Activated T-cell treated with anti-CD3 and anti-CD28 coated beads for 4 hours (primary cell): ENCODE data around the gene PDE6A.
"Not testable (repeated sequence)": the region's sequence is repeated elsewhere in the genome, so short reads cannot be mapped to it uniquely, and the experiment has no call there.

ENCODE experiments used
- DNase-seq: peaks from one replicate; pipeline ENCODE4 v3.0.0-alpha.2; 2020

PDE6A gene

DNA sequence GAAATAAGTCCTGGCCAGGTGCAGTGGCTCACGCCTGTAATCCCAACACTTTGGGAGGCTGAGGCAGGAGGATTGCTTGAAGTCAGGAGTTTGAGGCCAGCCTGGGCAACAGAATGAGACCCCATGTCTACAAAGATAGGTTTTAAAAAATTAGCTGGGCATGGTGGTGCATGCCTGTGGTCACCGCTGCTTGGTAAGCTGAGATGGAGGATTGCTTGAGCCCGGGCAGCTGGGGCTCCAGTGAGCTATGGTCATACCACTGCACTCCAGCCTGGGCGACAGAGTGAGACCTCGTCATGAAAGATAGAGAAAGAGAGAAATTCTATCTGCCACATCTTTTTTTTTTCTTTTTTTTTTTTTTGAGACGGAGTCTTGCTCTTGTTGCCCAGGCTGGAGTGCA is 86.1 kb downstream of the PDE6A start:
- not testable (repeated sequence) for DNase-seq

DNA sequence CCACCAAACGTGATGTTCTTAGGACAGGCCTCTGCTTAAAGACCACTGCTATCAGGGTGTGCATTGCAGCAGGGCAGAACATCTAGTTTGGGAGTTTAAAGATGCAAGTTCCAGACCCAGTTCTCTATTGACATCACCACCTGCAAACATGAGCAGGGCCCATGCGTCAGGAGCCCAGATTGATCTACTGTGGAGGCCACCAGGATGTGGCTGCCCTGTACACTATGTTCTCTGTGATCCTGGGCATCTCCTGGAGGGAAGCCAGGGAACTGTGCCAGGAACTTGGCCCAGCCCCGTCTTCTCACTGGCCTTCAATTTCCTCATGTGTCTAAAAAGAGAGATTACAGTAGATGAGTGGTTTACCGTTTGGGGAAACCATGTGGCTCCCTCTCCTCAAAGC is 87.1 kb downstream of the PDE6A start:
- no peak for DNase-seq

DNA sequence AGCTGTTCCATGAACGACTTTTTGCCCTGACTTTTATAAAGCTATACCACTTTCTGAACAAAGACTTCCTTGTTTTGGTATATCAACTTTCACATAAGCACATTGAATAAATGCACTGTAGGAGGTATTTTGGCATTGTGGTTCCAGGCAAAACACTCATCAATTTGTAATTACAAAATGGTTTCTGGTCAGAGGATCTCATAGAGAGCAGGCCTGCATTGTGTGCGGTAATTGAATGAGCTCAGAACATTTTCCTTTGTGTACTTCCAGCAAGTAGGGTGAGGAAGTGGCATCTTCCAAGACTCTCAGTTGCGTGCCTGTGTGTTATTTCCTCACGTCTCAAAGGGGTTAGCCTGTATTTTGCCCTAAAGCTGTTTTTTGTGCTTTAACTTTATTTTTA is 89.2 kb downstream of the PDE6A start:
- DNase-seq = no peak

DNA sequence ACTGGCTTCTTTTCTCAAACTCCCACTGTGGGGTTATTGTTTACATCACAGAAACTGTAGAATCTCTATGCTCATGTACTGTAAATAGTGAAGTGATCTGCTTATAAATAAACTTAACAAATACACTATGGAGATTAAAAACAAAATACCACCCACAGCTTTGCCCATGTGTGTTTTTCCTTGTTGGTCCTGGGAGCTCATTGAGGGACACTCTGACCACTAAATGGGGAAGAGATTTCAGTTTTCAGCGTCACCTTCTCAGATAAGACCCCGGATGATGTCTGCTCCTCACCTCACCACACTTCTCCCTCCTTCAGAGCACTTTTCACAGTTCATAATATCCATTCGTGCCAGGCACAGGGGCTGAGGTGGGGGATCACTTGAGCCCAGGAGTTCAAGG is 89.7 kb downstream of the PDE6A start:
- DNase-seq = no peak

DNA sequence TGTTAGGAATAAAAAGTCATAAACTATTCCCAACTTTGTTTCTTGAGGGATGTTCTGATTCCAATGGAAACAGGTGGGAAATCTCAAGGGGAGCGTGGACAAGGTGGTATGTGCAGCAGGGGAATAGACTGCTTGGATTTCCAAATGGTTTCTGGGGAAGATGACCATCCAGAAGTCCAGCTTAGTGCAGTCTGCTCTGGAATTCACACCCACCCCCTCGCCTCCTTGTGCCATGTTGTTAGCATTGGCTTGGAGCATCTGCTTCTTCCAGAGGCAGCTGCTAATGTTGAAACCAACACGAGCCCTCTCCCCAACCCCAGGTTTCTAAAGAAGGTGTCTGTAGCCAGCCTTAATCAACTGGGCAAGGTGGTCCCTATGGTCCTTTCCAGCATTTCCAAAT is 90.9 kb downstream of the PDE6A start:
- DNase-seq = no peak

DNA sequence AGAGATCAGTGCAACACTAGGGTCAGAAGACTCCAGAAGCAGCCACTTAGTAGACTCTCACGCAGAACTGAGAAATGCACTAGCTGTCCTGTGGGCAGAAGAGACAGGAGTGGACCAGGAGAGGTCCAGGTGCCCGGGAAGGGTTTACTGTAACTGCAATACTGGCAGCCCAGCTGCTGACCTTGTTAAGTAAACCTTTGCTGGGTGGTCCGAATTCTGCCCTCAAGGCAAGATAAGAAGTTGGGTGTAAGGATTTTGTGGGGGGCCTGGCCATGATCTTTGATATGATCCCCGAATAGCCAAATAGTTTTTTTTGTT is 91.3 kb downstream of the PDE6A start:
- no peak for DNase-seq

DNA sequence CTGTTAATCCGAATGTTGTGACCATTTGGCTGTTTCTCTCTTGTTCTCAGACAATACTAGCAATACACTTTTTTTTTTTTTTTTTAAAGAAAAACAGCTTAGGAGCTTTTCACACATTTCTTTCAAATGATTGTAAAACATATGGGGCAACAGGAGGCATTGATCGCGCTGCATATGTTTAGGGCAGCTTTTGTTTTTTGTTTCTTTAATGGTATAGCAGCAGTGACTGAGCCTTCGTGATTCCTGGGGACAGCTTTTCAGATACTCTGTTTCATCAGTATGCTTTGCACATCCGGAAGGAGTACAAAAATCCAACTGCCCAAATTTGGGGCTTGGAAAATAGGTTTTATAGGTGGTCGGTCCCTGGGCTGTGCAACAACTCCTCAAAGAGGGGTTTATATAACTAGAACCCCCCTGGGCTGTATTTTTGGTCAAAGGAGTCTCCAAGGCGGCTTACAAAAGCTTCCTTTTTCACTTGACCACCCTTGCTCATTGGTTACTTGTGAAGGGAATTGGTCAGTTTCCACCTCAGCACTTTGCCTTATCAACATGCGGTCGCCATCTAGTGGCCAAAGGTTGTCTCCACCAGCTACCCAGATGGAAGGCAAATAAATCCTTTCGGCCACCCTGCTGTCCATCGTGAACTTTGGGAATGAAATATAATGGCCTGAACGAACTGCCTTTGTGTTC is 91.8 kb downstream of the PDE6A start:
- DNase-seq = peak; percentile 27

DNA sequence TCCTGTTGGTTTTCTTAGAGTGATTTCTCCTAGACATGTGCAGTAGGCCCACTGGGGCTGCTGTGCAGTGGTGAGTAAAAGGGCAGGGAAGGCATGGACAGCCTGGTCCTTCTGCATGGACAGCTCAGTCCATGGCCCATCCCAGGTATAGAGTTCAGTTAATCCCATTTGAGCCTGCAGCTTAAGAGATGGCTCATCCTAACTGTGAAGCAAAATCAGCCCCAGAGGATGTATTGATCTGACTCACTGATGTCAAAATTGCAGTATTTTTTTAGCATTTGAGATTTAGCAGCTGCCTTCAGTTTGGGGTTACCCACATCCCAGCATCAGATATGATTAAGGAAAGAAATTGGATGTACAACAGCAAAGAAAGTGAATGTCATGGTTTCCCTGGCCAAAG is 93.4 kb downstream of the PDE6A start:
- no peak for DNase-seq

DNA sequence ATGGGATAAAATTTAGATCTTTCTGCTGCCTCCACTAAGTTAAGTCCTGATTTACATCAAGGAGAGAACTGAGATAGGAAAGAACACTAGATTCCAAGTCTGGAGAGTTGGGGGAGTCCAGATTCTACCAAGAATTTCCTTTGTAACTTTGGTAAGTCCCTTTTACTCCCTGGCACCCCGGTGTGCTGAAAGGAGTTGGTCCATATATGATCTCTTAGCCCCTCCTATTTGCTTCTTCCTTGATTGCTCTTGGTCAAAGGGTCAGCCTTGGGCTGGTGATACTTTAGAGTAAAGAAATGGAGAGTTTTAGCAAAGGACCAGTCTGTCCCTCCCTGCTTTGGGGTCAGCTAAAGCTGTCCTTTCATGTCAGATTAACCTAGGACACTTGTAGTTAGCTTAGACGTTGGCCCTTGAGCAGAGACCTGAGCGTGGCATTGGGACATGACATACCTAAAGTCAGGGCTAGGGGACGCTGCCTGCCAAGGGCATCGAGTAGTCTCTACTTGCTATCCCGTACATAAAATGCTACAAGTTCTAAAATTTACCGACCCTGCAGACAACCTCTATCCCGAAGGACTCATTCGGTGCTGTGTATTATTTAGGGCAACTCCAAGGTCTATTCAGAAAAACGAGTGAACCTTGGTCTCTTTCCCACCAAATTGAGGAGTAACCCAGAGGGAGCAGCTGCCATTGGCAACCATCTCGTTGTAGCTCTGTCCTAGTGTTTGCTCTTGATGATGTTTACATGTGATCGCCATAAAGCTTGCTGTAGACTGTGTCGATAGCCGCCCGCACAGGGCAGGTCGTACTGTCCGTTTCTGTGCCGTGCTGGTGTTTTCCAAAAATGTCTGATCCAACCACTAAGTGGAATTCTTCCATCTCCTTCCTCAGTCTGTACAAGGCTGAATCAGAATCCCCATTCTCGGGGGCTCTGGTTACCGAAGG is 94.4 kb downstream of the PDE6A start:
- no peak for DNase-seq

DNA sequence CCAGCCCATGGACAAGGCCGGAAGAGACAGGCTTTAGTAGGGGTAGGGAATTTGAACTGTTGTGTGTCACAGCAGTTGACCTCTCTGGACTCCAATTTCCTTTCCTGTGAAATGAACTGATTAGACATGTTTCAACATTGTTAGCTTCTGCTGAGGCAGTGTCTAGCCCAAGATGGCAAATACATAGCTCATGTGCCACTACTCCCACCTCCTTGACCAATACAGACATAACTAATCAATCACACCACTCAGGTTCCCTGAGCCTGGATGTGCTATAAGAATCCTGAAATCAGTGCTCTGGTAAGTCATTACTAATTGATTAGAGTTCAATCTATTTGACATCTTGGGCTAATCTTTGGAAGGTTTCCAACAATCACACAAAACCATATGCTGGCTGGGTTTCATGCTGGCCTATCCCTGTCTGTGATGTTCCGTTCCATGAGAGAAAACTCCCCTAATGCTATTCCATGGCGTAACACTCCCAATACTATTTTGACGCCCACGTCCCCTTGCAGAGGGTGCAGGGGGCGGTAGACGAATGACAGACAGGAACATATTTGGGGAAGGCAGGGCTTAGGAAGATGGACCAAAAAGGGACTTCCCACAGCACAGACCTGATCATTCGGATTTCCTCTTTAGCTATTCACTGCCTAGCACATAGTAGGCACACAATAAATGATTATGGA is 95.2 kb downstream of the PDE6A start:
- DNase-seq = no peak

DNA sequence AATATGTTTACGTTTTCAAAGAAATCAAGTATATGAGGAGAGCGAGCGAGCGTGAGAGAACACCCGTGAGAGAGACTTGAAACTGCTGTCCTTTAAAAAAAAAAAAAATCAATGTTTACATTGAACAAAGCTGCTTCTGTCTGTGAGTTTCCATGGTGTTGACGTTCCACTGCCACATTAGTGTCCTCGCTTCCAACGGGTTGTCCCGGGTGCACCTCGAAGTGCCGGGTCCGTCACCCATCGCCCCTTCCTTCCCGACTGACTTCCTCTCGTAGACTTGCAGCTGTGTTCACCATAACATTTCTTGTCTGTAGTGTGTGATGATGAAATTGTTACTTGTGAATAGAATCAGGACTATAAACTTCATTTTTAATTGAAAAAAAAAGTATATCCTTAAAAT is 97.0 kb downstream of the PDE6A start:
- no peak for DNase-seq

DNA sequence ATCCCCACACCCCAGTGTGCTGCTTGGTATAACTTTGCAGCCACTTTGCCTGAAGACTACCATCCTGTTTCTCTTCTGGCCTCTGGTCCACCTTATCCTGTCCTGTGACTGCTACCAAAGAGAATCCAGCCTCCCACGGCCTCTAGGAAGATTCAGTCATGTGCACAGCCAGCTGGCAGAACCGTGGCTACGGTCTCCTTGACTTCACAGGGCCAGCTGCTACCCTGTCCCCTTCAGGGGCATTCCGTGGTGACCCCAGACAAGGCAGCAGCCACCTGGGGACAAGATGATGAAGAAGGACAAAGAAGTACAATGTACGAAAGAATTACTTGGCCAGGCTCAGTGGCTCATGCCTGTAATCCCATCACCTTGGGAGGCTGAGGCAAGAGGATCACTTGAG is 98.6 kb downstream of the PDE6A start:
- DNase-seq = no peak

DNA sequence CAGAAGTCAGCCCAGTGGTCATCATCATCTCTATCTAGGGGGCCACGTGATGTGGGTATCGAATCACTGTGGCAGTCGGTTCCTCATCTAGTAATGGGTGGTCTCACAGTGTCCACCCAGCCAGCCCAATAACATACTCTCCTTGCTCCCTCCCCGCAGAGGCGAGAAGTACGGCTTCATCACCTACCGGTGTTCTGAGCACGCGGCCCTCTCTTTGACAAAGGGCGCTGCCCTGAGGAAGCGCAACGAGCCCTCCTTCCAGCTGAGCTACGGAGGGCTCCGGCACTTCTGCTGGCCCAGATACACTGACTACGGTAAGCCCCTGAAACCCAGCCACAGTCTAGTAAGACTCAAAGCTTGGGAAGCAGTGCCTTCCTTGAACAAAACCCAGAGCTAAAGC is 99.0 kb downstream of the PDE6A start:
- DNase-seq = no peak

DNA sequence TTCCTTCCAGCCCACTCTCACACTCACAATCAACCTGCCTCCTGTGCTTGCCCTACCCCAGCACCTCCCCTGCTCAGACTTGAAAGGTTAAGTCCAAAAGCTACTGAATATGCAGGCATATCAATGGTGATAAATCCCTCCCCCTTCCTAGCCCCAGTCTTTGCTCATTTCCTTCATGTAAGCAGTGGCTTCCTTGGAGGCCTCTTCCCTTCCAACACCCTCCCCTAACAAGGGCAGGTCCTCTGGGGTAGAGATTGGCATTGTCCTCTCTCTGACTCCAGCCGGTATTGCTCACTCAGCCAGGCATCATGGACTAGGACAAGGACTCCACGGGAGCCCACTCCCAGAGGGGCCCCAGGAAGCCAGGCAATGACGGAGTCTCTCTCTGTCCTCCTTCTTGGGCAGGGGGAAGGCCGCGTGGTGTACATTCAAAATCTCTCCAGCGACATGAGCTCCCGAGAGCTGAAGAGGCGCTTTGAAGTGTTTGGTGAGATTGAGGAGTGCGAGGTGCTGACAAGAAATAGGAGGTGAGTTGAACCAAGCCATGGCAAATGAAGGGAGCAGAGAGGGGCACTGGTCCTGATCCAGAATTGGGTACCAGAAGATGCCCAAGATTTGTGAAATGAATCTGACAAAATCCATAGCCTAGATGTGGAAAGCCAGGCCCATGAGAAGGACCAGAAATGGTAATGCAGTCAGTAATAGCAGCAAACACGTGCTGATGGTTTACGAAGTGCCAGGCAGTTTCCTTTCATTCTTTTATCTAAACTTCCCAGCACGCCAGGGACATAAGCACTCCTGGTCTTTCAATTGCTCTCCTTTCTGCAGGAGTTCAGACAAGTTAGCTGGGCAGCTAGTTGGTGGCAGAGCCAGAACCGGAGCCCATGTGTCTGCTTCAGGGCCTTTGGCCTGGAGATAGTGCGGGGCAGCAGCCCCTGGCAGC is 102.5 kb downstream of the PDE6A start:
- no peak for DNase-seq

DNA sequence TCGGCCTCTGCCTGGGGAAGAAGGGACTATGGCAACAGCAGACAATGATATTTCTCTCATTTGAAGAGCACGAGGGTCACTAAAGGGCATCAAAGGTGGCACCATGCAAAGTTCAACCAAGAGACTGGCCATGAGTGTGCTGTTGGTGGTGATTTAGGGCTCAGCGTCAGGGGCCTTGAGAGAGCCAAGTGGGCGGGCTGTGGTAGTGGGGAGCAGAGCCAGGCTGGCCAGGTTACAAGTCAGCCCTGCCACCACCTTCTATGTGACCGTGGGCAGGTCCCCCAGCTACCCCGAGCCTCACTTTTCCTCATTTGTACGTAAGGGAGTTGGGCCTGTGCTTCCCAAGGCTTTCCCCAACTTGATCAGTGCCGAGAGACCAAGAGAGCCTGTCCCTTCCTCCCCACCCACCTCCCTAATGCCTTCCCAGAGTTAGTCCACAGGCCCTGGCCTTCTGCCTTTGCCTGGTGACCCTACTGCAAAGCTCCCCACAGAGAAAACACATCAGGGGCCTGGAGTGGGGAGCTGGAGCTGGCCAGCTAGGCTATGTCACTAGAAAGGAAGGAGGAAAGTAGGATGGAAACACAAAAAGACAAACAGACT is 104.3 kb downstream of the PDE6A start:
- DNase-seq = no peak

DNA sequence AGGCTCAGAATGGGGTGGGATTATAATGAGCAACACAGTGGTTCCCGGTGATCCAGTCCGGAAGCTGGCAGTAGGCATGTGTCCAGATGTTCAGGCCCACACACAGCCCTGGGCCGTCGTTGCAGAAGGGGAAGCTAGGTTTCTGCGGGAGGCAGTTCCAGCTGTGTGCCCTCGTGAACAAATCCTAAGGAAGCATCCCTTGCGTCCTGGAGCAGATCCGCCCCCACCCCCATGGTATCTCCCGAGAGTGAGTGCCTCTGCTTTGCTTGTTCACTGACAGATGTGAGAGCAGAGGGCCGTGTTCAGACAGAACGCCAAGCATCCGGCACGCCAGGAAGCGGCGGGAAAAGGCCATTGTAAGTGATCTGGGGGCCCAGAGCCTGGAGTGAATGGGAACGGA is 104.8 kb downstream of the PDE6A start:
- DNase-seq = no peak

DNA sequence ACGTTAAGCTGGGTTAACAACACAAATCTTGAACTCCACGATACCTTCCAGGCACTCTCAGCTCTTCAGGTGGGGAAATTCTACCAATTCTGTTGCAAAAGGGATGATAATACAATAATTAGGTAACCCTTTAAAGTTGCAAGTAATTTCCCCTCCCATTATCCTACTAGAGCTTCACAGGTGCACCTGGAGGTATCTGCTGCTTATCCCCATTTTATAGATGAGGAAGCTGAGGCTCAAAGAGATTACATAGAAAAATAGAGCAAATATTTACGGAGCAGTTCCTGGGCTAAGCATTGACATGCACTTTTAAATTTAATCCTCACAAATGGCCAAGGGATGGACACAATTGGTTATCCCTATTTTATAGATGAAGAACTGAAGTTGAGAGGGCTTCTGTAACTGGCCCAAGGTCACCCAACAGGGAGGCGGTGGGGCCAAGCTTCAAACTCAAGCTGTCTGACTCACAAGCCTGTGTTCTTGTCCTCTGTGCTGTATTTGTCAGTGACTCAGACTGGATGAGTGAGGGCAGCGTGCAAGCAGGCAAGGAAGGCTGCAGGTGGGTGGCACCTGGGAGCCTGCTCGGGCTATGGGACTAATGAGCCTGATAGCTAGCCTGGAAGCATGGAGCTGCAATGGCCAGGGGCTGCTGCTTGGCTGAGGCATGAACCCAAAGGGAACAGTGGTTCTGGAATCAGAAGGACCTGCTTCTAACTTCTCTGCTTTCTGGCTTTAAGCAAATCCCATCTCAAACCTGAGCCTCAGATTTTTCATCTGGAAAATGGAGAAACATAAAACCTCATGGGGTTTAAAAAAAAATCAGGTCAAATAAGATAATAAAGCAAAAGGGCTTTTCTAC is 105.5 kb downstream of the PDE6A start:
- no peak for DNase-seq

DNA sequence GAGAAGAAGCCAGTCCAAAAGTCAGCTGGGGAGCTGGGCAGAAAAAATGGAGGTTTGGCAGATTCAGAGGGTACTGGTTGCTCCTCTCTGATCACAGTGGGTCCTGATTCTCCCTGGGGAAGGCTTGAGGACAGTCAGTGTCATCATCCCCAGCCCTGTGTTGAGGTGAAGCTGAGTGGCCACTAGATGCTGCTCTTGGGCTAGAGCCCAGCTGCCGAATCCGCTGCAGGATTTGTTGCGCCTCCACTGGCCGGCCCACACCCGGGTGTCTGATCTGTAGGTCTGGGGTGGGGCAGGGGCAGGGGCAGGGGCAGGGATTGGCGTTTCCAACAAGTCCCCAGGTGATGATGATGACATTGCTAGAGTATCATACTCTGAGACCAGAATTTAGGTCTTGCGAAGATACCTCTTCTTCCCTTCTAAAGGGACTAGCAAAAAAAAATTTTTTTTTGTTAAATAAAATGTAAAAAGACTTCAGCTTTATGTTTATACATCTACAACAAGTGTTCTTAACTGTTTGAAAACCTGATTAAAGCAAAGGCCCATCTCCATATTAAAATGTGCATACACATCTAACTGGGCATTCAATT is 106.8 kb downstream of the PDE6A start:
- DNase-seq = no peak

DNA sequence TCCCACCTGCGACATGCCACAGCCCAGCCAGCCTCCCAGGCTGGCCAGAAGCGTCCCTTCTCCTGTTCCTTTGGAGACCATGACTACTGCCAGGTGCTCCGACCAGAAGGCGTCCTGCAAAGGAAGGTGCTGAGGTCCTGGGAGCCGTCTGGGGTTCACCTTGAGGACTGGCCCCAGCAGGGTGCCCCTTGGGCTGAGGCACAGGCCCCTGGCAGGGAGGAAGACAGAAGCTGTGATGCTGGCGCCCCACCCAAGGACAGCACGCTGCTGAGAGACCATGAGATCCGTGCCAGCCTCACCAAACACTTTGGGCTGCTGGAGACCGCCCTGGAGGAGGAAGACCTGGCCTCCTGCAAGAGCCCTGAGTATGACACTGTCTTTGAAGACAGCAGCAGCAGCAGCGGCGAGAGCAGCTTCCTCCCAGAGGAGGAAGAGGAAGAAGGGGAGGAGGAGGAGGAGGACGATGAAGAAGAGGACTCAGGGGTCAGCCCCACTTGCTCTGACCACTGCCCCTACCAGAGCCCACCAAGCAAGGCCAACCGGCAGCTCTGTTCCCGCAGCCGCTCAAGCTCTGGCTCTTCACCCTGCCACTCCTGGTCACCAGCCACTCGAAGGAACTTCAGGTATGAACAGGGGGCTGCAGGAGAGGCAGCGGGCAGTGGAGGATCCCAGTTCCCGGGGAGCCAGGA is 108.0 kb downstream of the PDE6A start:
- DNase-seq = no peak

DNA sequence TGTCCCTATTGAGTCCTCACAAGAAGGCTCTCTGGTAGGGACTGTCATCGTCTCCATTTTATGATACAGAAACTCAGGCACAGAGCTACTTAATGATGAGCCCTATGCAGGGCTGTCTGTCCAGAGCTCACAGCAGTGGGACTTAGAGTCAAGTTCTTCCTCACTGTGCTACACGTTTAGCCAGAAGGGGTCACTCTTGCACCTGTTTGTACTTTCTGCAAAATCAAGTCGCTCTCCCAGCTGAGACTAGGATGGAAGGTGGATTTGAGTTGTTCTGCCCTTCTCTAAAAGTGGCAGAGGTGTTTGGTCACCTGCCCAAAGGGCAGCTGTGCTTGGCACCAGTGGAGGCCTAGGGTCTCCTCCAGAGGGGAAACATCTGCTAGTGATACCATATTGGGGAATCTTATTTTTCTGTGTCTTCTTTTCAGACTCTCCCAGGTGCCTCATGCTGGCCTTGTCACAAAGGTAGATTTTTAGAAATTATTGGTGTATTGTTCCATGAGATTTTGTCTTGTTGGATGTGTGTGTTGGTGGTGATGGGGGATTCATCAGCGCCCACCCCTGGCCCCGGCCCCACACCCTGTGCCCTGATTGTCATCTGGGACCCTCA is 110.2 kb downstream of the PDE6A start:
- peak; percentile 47 for DNase-seq
